HepG2 (cell line): ENCODE measurements around the gene SLC12A5. TPM values are rescaled to one million over a fixed set of nuclear protein-coding genes. Genes with fewer than 3 reads are reported as not detected.

Source experiments
- CCDC6 ChIP-seq: sonication (generic); formaldehyde crosslinking; IDR thresholded peaks from 2 replicates; pipeline ENCODE4 v1.8.1; 2022; ENCODE audit warnings: mild to moderate bottlenecking, missing genetic modification reagents, moderate library complexity
- CHD2 ChIP-seq: IDR thresholded peaks from 2 replicates; pipeline ENCODE4 v1.6.1; 2011; ENCODE audit warnings: low read depth, low read length, improper control_type of control experiment
- DNMT1 ChIP-seq: sonication (generic); formaldehyde crosslinking; IDR thresholded peaks from 2 replicates; pipeline ENCODE4 v1.5.1; 2020; ENCODE audit warnings: mild to moderate bottlenecking, missing genetic modification reagents
- KAT7 ChIP-seq: IDR thresholded peaks from 2 replicates; pipeline ENCODE4 v1.6.1; 2018; ENCODE audit warnings: borderline replicate concordance, missing compliant biosample characterization
- MIER3 ChIP-seq: IDR thresholded peaks from 2 replicates; pipeline ENCODE4 v1.6.1; 2016; ENCODE audit warnings: missing compliant biosample characterization, borderline replicate concordance
- MIXL1 ChIP-seq: IDR thresholded peaks from 2 replicates; pipeline ENCODE4 v1.6.1; 2016
- SIX4 ChIP-seq: sonication (generic); formaldehyde crosslinking; IDR thresholded peaks from 2 replicates; pipeline ENCODE4 v1.4.0; 2020; ENCODE audit warnings: missing genetic modification reagents
- TEAD3 ChIP-seq: optimal IDR thresholded peaks from 2 replicates; pipeline ENCODE3; 2016; ENCODE audit warnings: borderline replicate concordance
- ZFP36L1 ChIP-seq: sonication (generic); formaldehyde crosslinking; IDR thresholded peaks from 2 replicates; pipeline ENCODE4 v1.8.0; 2022; ENCODE audit warnings: mild to moderate bottlenecking, missing genetic modification reagents, moderate library complexity
- ZFP41 ChIP-seq: sonication (generic); formaldehyde crosslinking; IDR thresholded peaks from 2 replicates; pipeline ENCODE4 v1.4.0; 2020; ENCODE audit warnings: mild to moderate bottlenecking, missing genetic modification reagents, borderline replicate concordance
- ZGPAT ChIP-seq: IDR thresholded peaks from 2 replicates; pipeline ENCODE4 v1.6.1; 2016; ENCODE audit warnings: mild to moderate bottlenecking
- ZNF318 ChIP-seq: sonication (generic); formaldehyde crosslinking; IDR thresholded peaks from 2 replicates; pipeline ENCODE4 v1.4.0; 2020; ENCODE audit warnings: mild to moderate bottlenecking, missing genetic modification reagents
- ZNF484 ChIP-seq: sonication (generic); formaldehyde crosslinking; IDR thresholded peaks from 2 replicates; pipeline ENCODE4 v1.5.1; 2020; ENCODE audit warnings: mild to moderate bottlenecking, low read depth, missing genetic modification reagents, borderline replicate concordance
- polyA plus RNA-seq, 8 experiments: library from polyadenylated mRNA; depleted of rRNA in 3 of 8; stranded (reverse) in 7 of 8; unstranded in 1 of 8; fragments of >200 nt; fragmentation: Illumina TruSeq in 4 of 8; extraction: Trizol in 4 of 8; gene quantifications; 2 replicates each; pipeline versions ENCODE4 v1.2.1 to v1.2.3, GENCODE V29; 2011 to 2016; ENCODE audit warnings: low read depth in 4 of 8, missing spikeins in 1 of 8, mixed read lengths in 1 of 8; ENCODE audit not compliant: insufficient read depth in 1 of 8
- total RNA-seq, 5 experiments: library from RNA; depleted of rRNA; stranded (reverse); fragments of >200 nt; fragmentation: Illumina TruSeq; extraction: Trizol; gene quantifications; 2 replicates each; pipeline ENCODE4 v1.2.3, GENCODE V29; 2016; ENCODE audit warnings: low read depth in 1 of 5
- TF ChIP-seq, protein P1 (sequence below): sonication (generic); formaldehyde crosslinking; IDR thresholded peaks from 2 replicates; pipeline ENCODE4 v1.4.0; 2020; ENCODE audit warnings: missing genetic modification reagents

The SLC12A5 gene
- total and polyA plus RNA-seq, 2 of the 13 experiments (the other 11 are each of a cell fraction or from before 2014, with no cell fraction given): 4.3 to 5.4 TPM

DNA sequence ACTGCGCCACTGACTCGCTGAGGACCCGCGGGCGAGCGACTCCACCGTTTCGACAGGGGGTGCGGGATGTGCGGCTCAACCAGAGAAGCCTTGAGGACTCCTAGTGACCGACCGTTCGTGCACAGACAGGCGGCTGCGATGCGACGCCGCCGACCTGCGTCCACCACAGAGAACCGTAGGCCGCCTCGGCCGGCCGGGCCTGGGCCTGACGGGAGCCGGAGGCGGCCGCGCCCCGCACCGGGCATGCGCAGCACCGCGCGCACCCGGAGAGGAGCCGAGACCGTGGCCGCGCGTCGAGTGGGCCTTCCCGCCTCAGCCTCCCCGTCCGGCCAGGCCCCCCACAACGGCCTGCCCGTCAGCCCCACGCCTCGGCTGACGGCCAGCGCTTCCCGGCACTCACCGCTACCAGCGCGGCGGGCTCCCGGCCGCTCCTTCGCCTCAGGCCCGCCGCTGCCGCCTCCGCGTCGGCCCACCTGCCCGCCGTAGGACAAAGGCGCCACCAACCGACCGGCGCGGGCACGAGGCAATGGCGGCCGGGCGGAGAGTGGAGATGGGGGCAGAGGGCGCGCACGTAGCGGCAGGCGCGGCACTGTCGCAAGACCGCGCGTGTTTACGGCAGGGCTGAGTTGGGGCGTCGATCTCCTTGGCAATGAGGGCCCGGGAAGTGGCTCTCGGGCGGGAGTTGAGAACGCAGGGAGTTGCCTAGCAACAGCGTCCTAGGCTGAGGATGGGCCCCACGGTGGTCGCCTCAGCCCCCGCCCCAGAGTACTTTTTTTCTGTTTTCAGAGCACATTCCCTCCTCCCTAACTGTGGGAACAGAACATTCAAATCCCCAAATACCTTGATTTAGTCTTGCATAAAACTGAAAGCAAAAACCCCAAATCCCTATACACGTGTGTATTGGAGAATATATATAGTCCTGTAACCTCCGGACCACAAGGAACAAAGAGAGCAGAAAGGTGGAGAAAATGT lies 60.7 kb downstream of the SLC12A5 start, which contains the start of gene NCOA5 (continued):
- peak; percentile 93 for TF ChIP-seq ZFP36L1 (CRISPR knock-in tag)
- TF ChIP-seq ZFP41 (CRISPR knock-in tag): peak; percentile 61; the same call in 1 of the 2 replicates
- peak; percentile 88 for TF ChIP-seq TEAD3 (CRISPR knock-in tag)
- TF ChIP-seq KAT7 (CRISPR knock-in tag): peak; percentile 92
- peak; percentile 90 for TF ChIP-seq ZGPAT (CRISPR knock-in tag)
- peak; percentile 78; the same call in 1 of the 2 replicates for TF ChIP-seq MIER3
- TF ChIP-seq ZNF318 (CRISPR knock-in tag): peak; percentile 37
- peak; percentile 93 for TF ChIP-seq MIXL1 (CRISPR knock-in tag)
- peak; percentile 95; the same call in 1 of the 2 replicates for TF ChIP-seq CCDC6 (CRISPR knock-in tag)
- peak; percentile 100 for TF ChIP-seq DNMT1
- TF ChIP-seq ZNF484 (CRISPR knock-in tag): no peak
- peak; percentile 66; the same call in 1 of the 2 replicates for TF ChIP-seq SIX4 (CRISPR knock-in tag)
- TF ChIP-seq, protein P1, sequence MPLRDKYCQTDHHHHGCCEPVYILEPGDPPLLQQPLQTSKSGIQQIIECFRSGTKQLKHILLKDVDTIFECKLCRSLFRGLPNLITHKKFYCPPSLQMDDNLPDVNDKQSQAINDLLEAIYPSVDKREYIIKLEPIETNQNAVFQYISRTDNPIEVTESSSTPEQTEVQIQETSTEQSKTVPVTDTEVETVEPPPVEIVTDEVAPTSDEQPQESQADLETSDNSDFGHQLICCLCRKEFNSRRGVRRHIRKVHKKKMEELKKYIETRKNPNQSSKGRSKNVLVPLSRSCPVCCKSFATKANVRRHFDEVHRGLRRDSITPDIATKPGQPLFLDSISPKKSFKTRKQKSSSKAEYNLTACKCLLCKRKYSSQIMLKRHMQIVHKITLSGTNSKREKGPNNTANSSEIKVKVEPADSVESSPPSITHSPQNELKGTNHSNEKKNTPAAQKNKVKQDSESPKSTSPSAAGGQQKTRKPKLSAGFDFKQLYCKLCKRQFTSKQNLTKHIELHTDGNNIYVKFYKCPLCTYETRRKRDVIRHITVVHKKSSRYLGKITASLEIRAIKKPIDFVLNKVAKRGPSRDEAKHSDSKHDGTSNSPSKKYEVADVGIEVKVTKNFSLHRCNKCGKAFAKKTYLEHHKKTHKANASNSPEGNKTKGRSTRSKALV (CRISPR knock-in tag): no peak
- TF ChIP-seq CHD2: peak; percentile 57
